GM19193 (cell line): ENCODE data around the gene SLC25A43.

Experiments used
- POLR2A ChIP-seq: IDR thresholded peaks from 4 replicates; pipeline ENCODE4 v1.6.1; 2011; ENCODE audit not compliant: insufficient read depth, insufficient read length; ENCODE audit errors: extremely low read depth

The SLC25A43 gene

GRCh38 chrX:119398974-119399771 lies at the start of gene SLC25A43:
Gene SLC25A43, plus strand, starts transcription at chrX:119399336. Its CDS starts 68 bp downstream, at chrX:119399404.
- peak; percentile 47 for TF ChIP-seq POLR2A

- TF ChIP-seq POLR2A, result no peak
Observed at GRCh38 chrX:119359618-119360382, 39.3 kb upstream of the SLC25A43 start.

- TF ChIP-seq POLR2A, result no peak
Observed at GRCh38 chrX:119363391-119363790, 35.7 kb upstream of the SLC25A43 start.

DNA sequence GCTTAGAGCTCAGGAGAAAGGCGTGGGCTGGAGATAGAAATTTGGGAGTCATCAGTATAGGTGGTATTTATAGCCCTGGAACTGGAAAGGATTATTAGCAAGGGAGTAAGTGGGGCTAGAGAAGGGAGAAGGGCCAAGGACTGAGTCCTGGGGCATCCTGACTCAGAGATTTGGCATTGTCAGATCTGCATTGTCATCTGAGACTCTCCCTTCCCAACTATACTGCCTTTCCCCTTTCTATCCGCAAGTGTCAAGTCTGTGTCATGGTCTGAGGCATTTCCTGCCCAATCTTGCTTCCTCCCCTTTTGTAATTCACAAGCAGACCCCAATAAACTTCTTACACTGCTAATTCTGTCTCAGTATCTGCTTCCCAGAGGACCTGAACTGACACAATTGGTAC lies 24.4 kb upstream of the SLC25A43 start:
- TF ChIP-seq POLR2A, result no peak

- no peak for TF ChIP-seq POLR2A
Observed at GRCh38 chrX:119375561-119375960, 23.6 kb upstream of the SLC25A43 start.

DNA sequence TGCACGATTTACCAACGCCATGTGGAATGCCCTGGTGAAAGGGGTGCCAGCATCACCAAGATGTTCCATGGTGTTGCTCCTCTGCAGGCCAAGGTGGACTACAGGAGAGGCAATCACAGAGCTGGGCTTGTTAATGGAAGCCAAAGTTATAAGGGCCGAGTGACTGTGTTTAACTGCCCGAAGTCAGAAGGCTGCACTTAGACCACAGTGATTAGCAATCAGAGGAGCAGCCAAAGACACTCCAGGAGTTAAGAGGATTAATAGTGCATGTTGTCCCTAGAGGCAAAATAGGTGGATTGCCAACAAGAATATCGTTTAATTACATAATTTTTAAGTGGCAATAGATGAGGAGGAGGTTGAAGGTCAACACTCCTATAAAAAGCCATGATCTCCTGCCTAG lies 22.8 kb upstream of the SLC25A43 start:
- no peak for TF ChIP-seq POLR2A

DNA sequence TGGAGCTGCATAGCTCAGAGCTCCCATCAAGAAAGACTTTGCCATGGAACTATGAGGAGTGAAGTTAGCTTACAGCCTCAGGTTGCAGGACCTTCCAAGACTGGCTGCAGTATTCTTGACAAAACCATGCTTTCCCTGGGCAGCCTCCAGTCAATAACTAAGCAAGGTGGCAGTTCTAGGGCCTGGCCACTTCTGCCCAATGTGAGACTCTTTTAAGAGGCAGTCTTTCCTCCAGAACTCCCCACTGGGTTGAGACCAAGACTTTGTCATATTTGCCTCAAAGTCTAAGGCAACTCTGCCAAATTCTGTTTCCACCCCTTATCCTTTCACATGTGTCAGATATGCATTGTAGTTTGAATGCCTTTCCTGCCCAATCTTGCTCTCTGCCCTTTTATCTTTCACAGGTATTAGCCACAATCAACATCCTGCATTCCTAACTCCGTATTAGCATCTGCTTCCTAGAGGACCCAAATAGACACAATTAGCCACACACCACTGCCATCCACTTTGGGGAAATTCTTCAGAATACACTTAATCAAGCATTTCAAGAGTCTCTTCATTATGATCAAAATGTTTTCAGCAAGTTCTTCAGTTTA lies 17.7 kb upstream of the SLC25A43 start:
- no peak for TF ChIP-seq POLR2A

- no peak for TF ChIP-seq POLR2A
Observed at GRCh38 chrX:119382606-119383005, 16.5 kb upstream of the SLC25A43 start.

- no peak for TF ChIP-seq POLR2A
Observed at GRCh38 chrX:119389214-119389613, 9.9 kb upstream of the SLC25A43 start.

DNA sequence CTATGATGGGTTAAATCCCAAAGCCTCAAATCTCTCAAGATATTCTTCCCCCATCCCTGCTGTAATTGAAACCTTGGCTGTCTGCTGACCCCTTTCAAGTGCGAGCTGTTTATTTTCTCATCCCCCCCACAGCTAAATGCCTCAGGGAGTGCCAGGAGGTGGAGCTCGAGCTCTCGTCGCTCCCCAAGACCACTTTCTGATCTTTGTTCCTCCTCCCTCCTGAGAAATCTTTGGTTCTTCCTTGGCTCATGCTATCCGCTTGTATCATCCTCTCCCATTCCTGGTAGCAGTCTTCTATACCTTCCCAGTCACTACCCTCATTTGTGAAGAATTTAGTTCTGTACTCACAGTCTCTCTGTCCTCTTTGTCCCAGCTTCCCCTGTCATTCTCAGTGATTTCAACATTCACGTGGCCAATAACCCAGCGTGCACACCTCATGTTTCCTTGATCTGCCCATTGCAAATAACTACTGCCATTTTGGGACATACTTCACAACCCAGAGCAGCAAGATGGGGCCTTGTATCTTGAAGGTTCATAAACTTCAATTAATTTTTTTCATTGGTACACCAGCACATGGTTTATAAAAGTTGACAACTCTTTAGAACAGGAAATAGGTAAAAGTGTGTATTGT lies 9.2 kb upstream of the SLC25A43 start:
- no peak for TF ChIP-seq POLR2A

- no peak for TF ChIP-seq POLR2A
Observed at GRCh38 chrX:119391279-119391678, 7.9 kb upstream of the SLC25A43 start.

GRCh38 chrX:119393144-119393543 lies 6.0 kb upstream of the SLC25A43 start:
- TF ChIP-seq POLR2A, result no peak

DNA sequence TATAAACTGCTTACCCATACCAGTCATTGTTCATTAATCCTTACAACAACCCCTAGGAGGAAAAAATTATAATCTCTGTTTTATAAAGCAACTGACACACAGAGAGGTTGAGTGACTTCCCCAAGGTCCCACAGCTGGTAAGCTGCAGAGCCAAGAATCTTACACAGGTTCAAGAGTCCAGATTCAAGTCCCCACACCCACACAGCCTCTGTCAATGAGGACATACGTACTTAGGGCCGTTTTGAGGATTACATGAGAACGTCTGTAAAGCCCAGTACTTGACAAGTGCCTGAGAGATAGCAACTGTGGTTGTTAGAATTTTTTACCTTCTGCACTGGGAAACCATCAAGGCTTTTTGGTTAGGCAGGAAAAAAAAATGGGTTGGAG lies 556 bp upstream of the SLC25A43 start:
- TF ChIP-seq POLR2A, result no peak

- no peak for TF ChIP-seq POLR2A
Observed at GRCh38 chrX:119399772-119400101, 601 bp downstream of the SLC25A43 start.

GRCh38 chrX:119401569-119401968 lies 2.4 kb downstream of the SLC25A43 start:
- no peak for TF ChIP-seq POLR2A
